Osteocyte (in vitro differentiated cells): Measurements from ENCODE around the gene DAGLB. TPM values are rescaled to one million over a fixed set of nuclear protein-coding genes. Genes with fewer than 3 reads are reported as not detected.

Source experiments
- DNase-seq: peaks from one replicate; pipeline ENCODE4 v3.0.0; 2021; ENCODE audit warnings: mixed read lengths; ENCODE audit not compliant: unreplicated experiment; ENCODE audit errors: extremely low spot score
- H3K27ac Mint-ChIP-seq: one replicate; pipeline ENCODE4 v1.8.0; 2021; ENCODE audit warnings: mild to moderate bottlenecking, mixed read lengths; ENCODE audit not compliant: unreplicated experiment
- H3K27me3 Mint-ChIP-seq: one replicate; pipeline ENCODE4 v1.8.0; 2021; ENCODE audit warnings: mixed read lengths; ENCODE audit not compliant: unreplicated experiment
- H3K36me3 Mint-ChIP-seq: one replicate; pipeline ENCODE4 v1.8.0; 2021; ENCODE audit warnings: mixed read lengths; ENCODE audit not compliant: unreplicated experiment
- H3K4me1 Mint-ChIP-seq: one replicate; pipeline ENCODE4 v1.8.0; 2021; ENCODE audit warnings: mixed read lengths; ENCODE audit not compliant: unreplicated experiment
- H3K4me3 Mint-ChIP-seq: one replicate; pipeline ENCODE4 v1.8.0; 2021; ENCODE audit warnings: mild to moderate bottlenecking, moderate library complexity, mixed read lengths; ENCODE audit not compliant: unreplicated experiment
- H3K9me3 Mint-ChIP-seq: one replicate; pipeline ENCODE4 v1.8.0; 2021; ENCODE audit warnings: mixed read lengths; ENCODE audit not compliant: unreplicated experiment
- total RNA-seq: library from RNA; stranded (reverse); gene quantifications from 2 replicates; pipeline ENCODE4 v1.2.1, GENCODE V29; 2021
- TF ChIP-seq, protein P1 (sequence below): fragments of 200-600 bp; sonication (generic); IDR thresholded peaks from 2 replicates; pipeline ENCODE4 v1.5.0; 2021; ENCODE audit warnings: antibody characterized with exemption, mild to moderate bottlenecking, moderate library complexity

Gene DAGLB
- total RNA-seq, 1 donor from 2014 or later: 22.4 TPM

DNA sequence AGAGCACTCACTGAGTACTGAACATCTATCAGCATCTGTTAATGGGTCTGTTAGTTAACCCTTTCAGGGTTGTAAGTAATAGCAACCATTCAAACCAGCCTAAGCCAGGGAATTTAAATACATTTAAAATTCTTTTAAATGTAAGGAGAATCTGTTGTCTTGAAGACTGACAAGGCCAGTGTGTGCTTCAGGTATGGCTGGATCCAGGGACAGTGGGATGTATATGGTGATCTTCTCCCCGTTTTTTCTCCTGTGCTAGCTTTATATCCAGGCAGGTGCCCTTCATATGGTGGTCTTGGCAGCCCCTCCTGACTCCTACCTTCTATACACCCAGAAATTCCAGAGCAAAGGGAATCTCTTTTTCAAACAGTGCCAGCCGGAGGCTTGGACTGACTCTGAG, 46.6 kb upstream of the DAGLB start:
- no peak overlapping the region for H3K27ac Mint-ChIP-seq
- H3K4me3 Mint-ChIP-seq: no peak overlapping the region
- no peaks in the 10 kb centered on the region for H3K9me3 Mint-ChIP-seq
- H3K36me3 Mint-ChIP-seq: no peaks in the 10 kb centered on the region
- DNase-seq: no peak
- TF ChIP-seq, protein P1, sequence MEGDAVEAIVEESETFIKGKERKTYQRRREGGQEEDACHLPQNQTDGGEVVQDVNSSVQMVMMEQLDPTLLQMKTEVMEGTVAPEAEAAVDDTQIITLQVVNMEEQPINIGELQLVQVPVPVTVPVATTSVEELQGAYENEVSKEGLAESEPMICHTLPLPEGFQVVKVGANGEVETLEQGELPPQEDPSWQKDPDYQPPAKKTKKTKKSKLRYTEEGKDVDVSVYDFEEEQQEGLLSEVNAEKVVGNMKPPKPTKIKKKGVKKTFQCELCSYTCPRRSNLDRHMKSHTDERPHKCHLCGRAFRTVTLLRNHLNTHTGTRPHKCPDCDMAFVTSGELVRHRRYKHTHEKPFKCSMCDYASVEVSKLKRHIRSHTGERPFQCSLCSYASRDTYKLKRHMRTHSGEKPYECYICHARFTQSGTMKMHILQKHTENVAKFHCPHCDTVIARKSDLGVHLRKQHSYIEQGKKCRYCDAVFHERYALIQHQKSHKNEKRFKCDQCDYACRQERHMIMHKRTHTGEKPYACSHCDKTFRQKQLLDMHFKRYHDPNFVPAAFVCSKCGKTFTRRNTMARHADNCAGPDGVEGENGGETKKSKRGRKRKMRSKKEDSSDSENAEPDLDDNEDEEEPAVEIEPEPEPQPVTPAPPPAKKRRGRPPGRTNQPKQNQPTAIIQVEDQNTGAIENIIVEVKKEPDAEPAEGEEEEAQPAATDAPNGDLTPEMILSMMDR: no peak
- H3K27me3 Mint-ChIP-seq: peaks cover 13% of the 10 kb centered on the region
- no peaks in the 10 kb centered on the region for H3K4me1 Mint-ChIP-seq

DNA sequence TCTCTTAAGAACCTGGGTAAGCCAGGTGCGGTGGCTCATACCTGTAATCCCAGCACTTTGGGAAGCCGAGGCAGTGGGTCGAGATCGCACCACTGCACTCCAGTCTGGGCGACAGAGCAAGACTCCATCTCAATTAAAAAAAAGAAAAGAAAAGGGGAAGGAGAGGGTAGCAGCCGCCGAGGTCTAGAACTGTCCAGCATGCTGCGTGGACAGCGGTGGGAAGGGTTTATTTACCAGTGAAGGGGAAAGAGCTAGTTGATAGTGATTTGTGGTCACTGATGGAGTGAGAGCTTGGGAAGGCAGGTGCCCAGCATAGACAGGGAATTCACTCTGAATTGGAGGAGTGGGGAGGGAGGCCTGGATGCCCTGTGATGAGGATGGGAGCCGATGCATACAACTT, 43.4 kb upstream of the DAGLB start:
- Mint-ChIP-seq H3K36me3 (no peaks in the 10 kb centered on the region), H3K27ac (no peak overlapping the region), H3K27me3 (peaks cover 13% of the 10 kb centered on the region), H3K4me1 (no peaks in the 10 kb centered on the region), H3K9me3 (no peaks in the 10 kb centered on the region), H3K4me3 (no peak overlapping the region)
- TF ChIP-seq, protein P1: no peak
- DNase-seq: no peak

DNA sequence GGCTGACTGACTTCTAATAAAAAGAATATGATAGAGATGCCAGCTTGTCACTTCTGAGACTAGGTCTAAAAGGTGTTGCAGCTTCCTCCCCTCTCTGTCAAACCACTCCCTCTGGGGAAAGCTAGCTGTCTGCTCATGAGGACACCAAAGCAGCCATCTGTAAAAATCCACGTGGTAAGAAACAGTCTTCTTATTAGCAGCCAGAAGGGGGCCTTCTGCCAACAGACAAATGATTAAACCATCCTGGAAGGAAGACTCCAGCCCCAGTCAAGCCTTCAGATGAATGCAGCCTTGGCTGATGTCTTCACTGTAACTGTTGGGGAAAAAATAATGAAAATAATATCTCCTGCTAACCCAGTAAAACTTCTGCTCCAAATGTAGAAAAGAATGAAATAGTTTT, 41.9 kb upstream of the DAGLB start:
- Mint-ChIP-seq H3K36me3 (no peaks in the 10 kb centered on the region), H3K9me3 (peaks cover under 1% of the 10 kb centered on the region), H3K27me3 (peaks cover 13% of the 10 kb centered on the region), H3K27ac (no peak overlapping the region), H3K4me1 (peaks cover under 1% of the 10 kb centered on the region), H3K4me3 (no peak overlapping the region)
- TF ChIP-seq, protein P1: no peak
- DNase-seq: no peak

DNA sequence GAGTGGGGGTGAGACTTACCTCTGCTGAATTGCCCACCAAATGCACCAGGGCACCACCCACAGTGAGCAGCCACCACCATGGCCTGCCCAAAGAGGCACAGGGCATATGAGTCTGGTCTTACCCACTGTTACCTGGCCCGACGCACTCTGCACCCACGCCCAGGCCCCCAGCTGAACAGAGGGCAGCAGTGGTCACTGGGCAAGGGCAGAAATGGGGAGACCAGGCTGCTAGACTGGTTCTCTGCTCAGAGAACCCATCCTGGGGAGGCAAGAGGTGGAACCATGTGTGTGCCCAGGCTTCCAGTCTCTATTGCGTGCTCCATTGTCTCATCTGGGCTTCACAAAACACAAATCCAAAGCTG, 39.4 kb upstream of the DAGLB start:
- H3K4me3 Mint-ChIP-seq: no peak overlapping the region
- TF ChIP-seq, protein P1: no peak
- peaks cover 14% of the 10 kb centered on the region for H3K4me1 Mint-ChIP-seq
- peaks cover 3% of the 10 kb centered on the region for H3K9me3 Mint-ChIP-seq
- H3K36me3 Mint-ChIP-seq: no peaks in the 10 kb centered on the region
- H3K27ac Mint-ChIP-seq: no peak overlapping the region
- H3K27me3 Mint-ChIP-seq: peaks cover 7% of the 10 kb centered on the region
- no peak for DNase-seq

DNA sequence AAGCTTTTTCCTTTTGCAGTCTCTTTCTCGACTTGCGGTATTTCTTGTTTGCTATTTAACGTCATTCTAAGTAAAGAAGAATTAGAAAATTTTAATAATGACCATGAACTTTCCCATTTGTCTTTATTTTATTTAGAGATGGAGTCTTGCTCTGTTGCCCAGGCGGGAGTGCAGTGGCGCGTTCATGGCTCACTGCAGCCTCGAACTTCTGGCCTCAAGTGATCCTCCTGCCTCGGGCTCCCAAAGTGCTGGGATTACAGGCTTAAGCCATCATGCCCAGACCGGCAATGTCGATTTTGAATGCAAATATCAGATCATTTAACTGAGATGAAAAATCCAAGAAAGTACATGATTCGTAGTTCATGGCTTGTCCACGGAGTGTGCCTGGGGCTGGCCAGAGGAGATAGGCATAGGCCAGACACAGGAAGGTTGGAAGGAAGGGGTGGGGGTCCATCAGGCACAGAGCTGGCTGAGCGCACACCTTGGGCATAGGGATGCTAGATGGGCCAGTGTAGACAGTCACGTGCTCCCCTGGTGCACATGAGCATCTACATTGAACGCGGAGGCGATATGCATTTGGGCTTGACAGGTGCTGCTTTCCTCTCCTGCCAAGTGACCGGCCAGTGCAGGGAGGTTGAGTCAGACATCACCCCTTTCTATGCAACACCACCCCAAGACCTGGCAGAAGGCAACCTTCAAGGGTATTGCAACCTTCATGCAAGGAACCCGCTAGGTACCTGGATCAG, 38.9 kb upstream of the DAGLB start:
- peaks cover 18% of the 10 kb centered on the region for H3K4me1 Mint-ChIP-seq
- no peak overlapping the region for H3K4me3 Mint-ChIP-seq
- no peak overlapping the region for H3K27ac Mint-ChIP-seq
- H3K36me3 Mint-ChIP-seq: no peaks in the 10 kb centered on the region
- peaks cover 7% of the 10 kb centered on the region for H3K27me3 Mint-ChIP-seq
- TF ChIP-seq, protein P1: no peak
- H3K9me3 Mint-ChIP-seq: peaks cover 3% of the 10 kb centered on the region
- DNase-seq: no peak
